ENCODE results near the gene NOTCH2. TPM values are rescaled to one million over a fixed set of nuclear protein-coding genes. Genes with fewer than 3 reads are reported as not detected.

NOTCH2 gene
- total RNA-seq, 1 experiment from 2014 or later: 59.2 TPM

DNA sequence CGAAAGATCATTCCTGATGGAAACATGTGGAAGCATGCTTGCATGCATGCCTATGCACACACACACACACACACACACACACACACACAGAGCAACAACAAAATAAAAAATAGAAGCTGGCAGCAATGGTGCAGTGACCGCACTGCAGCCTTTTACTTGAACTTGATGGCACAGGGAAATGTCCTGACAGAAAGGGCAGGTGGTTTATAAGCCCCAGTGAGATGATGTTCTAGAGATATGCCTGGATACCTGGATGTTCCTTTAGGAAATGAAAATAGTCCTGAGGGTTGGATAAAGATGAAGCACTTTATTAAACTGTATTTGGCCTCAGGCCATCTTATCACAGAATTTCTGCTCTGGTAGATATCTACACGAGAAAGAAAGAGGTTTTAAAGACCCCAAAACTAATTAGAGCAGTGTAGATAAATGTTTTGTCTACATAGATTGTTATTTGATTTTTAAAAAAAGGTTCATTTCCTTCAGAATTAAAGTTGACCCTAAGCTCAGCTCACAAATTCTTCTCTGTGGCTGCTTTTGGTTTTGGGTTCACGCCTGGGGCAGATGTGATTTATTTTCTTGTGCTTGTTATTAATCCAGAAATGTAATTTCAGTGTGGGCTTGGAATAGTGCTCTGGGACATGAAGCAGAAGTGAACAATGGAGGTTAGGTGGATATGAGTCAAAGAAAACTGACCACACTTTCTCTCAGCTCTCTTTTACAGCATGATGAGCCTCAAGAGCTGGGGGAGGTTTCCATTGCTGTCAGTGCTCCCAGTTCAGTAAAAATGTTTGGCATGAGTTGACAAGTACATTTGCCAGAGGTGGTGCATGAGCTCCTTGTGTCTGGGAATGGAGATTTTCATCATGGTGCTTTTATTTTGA lies 196.1 kb downstream of the NOTCH2 start:
- in situ Hi-C loops (cut with HindIII; ENCODE audit: low pct_unique_long_range_greater_than_20kb, low sequenced_read_pairs): no loop called here
- DNase-seq (ENCODE audit: low read depth): no peak

DNA sequence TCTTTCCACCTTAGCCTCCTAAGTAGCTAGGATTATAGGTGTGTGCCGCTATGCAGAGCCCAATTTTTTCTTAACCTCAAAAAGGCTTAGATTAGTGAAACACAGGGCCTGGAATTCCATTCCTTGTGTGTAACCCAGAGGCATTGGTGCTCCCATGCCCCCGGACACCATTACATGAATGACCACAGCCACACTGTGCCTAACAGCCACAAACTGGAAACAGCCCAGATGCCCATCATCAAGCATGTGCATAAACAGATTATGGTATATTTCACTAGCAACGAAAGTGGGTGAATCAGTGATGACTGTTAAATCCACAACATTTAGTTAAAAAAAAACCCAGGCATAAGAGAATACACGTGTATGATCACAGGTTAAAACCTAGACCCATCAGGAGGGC lies 197.6 kb downstream of the NOTCH2 start:
- in situ Hi-C loops (cut with HindIII; ENCODE audit: low pct_unique_long_range_greater_than_20kb, low sequenced_read_pairs): no loop called here

DNA sequence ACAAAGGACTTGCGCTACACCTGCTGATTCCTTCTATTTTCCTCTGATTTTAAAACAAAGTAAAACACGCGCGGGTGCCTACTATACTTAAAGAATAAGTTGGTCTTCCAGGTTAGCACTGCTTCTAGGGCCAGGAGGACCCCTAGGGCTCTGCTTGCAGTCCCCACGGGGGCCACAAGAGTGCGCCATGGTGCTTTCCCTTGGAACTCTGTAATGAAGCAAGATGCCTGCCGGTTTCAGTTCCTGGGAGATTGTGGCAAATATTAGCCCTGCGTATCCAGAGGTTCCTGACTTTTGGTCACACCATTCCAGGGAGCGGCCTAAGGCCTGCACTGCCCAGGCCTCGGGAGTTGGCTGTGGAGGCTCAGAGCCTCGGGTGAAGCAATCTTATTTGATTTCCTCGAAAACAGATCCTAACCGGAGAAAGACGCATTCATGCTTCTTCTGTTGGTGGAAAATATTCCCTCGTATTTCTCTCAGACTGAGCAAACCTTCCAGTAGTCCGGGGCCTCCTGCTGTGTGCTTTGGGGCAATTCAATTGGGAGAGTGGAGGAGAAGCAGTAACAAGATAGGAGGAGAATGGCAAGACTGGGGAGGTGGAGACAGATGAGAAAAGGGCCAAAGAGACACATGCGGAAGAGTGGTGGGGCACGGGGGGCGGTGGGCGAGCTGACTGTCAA lies 198.4 kb downstream of the NOTCH2 start:
- in situ Hi-C loops (cut with HindIII; ENCODE audit: low pct_unique_long_range_greater_than_20kb, low sequenced_read_pairs): no loop called here

More for the DNA sequence above, 197.6 kb downstream of the NOTCH2 start:
- DNase-seq (ENCODE audit: low read depth): no peak

DNA sequence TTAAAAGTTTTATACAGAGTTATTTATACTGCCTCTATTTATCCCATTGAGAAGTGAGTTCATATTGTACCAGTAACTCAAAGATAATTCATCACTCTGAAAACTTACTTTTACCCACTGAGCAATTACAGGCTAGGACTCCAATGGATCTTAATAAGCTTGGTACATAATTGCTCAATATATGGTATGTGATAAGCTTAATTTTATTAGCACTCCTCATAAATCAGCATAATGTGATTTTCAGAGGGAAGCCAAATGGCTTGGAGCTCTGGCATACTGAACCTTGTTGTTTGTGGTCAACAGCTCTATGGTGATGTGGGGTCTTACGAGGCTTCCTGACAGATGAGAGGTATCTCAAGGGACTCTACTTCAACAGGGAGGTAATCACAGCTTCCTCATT lies 199.5 kb downstream of the NOTCH2 start:
- in situ Hi-C loops (cut with HindIII; ENCODE audit: low pct_unique_long_range_greater_than_20kb, low sequenced_read_pairs): no loop called here
- no peak for DNase-seq (ENCODE audit: low read depth)

More for the DNA sequence above, 198.4 kb downstream of the NOTCH2 start:
- DNase-seq (ENCODE audit: low read depth): peak; percentile 45

DNA sequence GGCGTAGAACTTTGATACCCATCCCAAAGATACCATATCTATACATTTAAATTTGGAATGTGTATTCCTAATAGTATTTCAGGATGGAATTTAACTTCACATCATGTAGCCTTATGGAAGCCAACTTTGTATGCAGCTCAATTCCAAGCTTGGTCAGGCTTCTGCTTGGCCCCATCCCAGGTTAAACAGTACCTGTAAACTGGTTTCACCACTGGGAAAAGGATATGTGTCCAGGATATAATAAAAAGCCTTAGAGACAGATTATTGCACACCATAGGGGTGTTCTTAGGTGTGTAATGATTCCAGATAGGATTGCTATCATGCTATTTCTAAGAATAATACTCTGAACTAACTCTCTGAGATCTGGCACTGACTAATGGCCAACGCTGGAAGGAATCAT lies 201.3 kb downstream of the NOTCH2 start:
- no peak for DNase-seq (ENCODE audit: low read depth)
- in situ Hi-C loops (cut with HindIII; ENCODE audit: low pct_unique_long_range_greater_than_20kb, low sequenced_read_pairs): no loop called here

DNA sequence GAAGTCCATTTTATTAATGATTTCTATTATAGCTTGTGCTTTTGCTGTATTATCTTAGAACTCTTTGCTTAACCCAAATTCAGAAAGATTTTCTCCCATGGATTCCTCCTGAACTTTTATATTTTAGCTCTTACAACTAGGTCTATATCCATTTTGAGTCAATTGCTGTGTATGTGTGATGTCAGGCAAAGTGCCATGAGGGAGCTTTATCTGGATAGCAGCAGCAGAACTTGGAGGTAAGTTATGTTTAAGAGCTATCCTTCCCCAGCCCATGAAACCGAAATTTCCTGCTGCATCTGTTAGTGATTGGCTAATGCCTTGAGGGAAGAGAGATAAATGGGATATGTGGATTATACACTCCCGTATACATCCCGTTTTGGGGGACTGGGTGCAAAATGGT lies 203.0 kb downstream of the NOTCH2 start:
- in situ Hi-C loops (cut with HindIII; ENCODE audit: low pct_unique_long_range_greater_than_20kb, low sequenced_read_pairs): no loop called here
- DNase-seq (ENCODE audit: low read depth): no peak

DNA sequence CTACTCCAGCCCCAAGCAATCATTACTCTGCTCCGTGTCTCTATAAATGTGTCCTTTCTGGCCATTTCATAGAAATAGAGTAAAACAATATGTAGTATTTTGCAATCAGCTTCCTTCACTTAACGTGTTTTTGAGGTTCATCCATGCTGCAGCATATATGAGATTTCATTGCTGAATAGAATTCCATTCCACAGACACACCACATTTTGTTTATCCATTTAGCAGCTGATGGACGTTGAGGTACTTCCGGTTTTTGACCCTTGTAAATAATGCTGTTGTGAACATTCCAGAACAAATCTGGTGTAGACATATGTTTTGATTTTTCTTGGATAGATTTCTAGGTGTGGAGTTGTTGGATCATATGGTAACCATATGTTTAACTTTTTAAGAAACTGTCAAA lies 203.8 kb downstream of the NOTCH2 start:
- in situ Hi-C loops (cut with HindIII; ENCODE audit: low pct_unique_long_range_greater_than_20kb, low sequenced_read_pairs): no loop called here
- DNase-seq (ENCODE audit: low read depth): no peak

DNA sequence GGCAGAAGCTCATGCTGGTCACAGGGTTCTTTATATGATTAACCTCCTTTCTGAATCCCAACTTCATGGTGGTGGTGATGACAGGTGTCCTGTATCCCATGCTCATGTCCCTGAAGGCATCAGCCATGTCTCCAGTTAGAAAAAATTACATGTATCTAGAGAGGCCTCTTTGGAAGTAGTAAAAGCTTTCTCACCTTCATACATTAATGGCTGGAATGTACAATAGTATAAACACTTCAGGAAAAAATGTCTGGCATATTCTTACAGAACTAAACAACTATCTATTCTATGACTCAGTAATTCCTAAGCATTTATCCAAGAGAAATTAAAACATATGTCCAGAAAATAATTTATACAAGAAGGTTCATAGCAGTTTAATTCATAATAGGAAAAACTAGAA lies 207.2 kb downstream of the NOTCH2 start:
- in situ Hi-C loops (cut with HindIII; ENCODE audit: low pct_unique_long_range_greater_than_20kb, low sequenced_read_pairs): no loop called here
- DNase-seq (ENCODE audit: low read depth): no peak

Other genes starting within 250 kb of the NOTCH2 start
- not detected in 2 replicates for gene ADAM30, start 173.1 kb downstream of the NOTCH2 start, total RNA-seq (2014; rRNA removed; shearing (Covaris generic); ENCODE audit: low replicate concordance)
- 8.1 and 8.3 TPM in 2 replicates for gene SEC22B, start 106.9 kb upstream of the NOTCH2 start, total RNA-seq (2014; rRNA removed; shearing (Covaris generic); ENCODE audit: low replicate concordance)